ENCODE data around the gene UGT1A5. TPM values are rescaled to one million over a fixed set of nuclear protein-coding genes. Genes with fewer than 3 reads are reported as not detected.

Gene UGT1A5
- total and polyA plus RNA-seq, 2 of the 8 experiments (the other 6 are each of a cell fraction or from before 2014, with no cell fraction given): not detected

DNA sequence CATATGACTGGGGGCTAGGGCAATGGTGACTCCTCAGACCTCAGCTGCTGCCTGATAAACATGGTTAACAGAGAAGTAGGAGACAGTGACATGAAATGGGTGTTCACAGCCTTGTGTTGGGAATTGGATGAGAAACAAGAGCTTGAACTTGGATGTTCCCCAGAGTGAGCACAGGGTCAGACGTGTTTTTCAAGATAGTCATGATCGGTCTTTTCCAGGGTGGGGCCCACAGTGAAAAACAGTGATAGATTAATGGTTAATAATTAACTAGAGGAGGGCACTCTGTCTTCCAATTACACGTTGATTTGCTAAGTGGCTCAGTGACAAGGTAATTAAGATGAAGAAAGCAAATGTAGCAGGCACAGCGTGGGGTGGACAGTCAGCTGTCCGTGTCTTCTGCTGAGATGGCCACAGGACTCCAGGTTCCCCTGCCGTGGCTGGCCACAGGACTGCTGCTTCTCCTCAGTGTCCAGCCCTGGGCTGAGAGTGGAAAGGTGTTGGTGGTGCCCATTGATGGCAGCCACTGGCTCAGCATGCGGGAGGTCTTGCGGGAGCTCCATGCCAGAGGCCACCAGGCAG lies 16.1 kb downstream of the UGT1A5 start, which contains the start of gene UGT1A3:
Gene UGT1A3, plus strand, starts transcription at position 320 of the 579 bp plus-strand sequence. Its CDS starts 85 bp downstream, at position 405.
- Histone ChIP-seq H2BK15ac (ENCODE audit: low read length) (no peak within 1 kb of the TSS), H2BK20ac (ENCODE audit: low read length) (no peak within 1 kb of the TSS), H3K4me2 (ENCODE audit: insufficient read depth in 1 of 2, low read depth in 2 of 2, low read length in 2 of 2) (no peak within 1 kb of the TSS), H3K36me3 (ENCODE audit: control insufficient read depth in 2 of 4, insufficient read depth in 4 of 4, low read length in 3 of 4) (no peaks in the 10 kb centered on the region), H4K5ac (ENCODE audit: insufficient read length, low read depth, low read length) (no peak within 1 kb of the TSS), H3K4me3 (ENCODE audit: extremely low read depth in 1 of 4, insufficient read depth in 2 of 4, low read depth in 3 of 4, low read length in 4 of 4) (no peak within 1 kb of the TSS), H2BK5ac (ENCODE audit: low read depth, low read length) (no peak within 1 kb of the TSS), H2BK120ac (replicated peaks; ENCODE audit: low read depth, low read length) (no peak within 1 kb of the TSS), H3K79me1 (ENCODE audit: low read depth, low read length) (no peaks in the 10 kb centered on the region), H2AK5ac (ENCODE audit: low read depth, low read length) (no peak within 1 kb of the TSS), H3K27ac (ENCODE audit: low read depth, low read length) (no peak within 1 kb of the TSS), H4K8ac (ENCODE audit: extremely low read depth, insufficient read depth, low read length) (no peak within 1 kb of the TSS), H3K79me2 (ENCODE audit: control insufficient read depth in 1 of 2, insufficient read depth in 2 of 2, low read length in 2 of 2) (no peaks in the 10 kb centered on the region), H4K20me1 (replicated peaks in 1 of 2; ENCODE audit: control insufficient read depth in 1 of 2, insufficient read depth in 2 of 2, low read length in 2 of 2) (no peaks in the 10 kb centered on the region), H3K56ac (replicated peaks; ENCODE audit: insufficient read length, low read depth, low read length) (no peak within 1 kb of the TSS), H2AFZ (ENCODE audit: low read length) (no peak within 1 kb of the TSS), H3K14ac (ENCODE audit: insufficient read length) (no peak within 1 kb of the TSS), H2BK12ac (ENCODE audit: low read depth, low read length) (no peak within 1 kb of the TSS), H3K23me2 (ENCODE audit: low read depth, low read length) (no peaks in the 10 kb centered on the region), H3K4ac (replicated peaks; ENCODE audit: insufficient read length, low read depth, low read length) (no peak within 1 kb of the TSS), H3K9ac (replicated peaks in 1 of 4; ENCODE audit: extremely low read depth in 1 of 4, low read depth in 3 of 4, low read length in 3 of 4) (no peak within 1 kb of the TSS), H3K18ac (ENCODE audit: extremely low read depth, low read length) (no peak within 1 kb of the TSS), H3K23ac (ENCODE audit: insufficient read length) (no peak within 1 kb of the TSS), H4K91ac (replicated peaks; ENCODE audit: insufficient read length, low read length) (no peak within 1 kb of the TSS), H3K27me3 (replicated peaks in 1 of 4; ENCODE audit: control insufficient read depth in 3 of 4, extremely low read depth in 1 of 4, insufficient read depth in 3 of 4, low read length in 3 of 4) (no peaks in the 10 kb centered on the region), H3K9me3 (ENCODE audit: insufficient read depth in 2 of 2, low read depth in 1 of 2, low read length in 1 of 2) (peaks cover 3 to 18% of the 10 kb centered on the region in 2 experiments; a peak in 3 of 4 replicates), H3K4me1 (replicated peaks in 1 of 4; ENCODE audit: control insufficient read depth in 3 of 4, insufficient read depth in 4 of 4, low read length in 3 of 4) (no peaks in the 10 kb centered on the region)
- ChIA-PET CTCF (ENCODE audit: partially characterized antibody) (interaction anchor here (1.3 to 1.4 kb wide), 2 partner anchors 8 to 17 kb away, joined by 3 to 4 read pairs; no protein-coding TSS in a partner anchor), POLR2A (ENCODE audit: partially characterized antibody) (no interaction called here)
- no peak for FAIRE-seq
- DNase-seq (ENCODE audit: low read depth in 1 of 2, low spot score in 2 of 2): no peak
- WGBS, 2 experiments (ENCODE audit: extremely low coverage in 1 of 2, insufficient coverage in 1 of 2, insufficient read length in 1 of 2, insufficient replicate concordance in 2 of 2, low coverage in 1 of 2, low lambda C conversion rate in 2 of 2, missing lambda C conversion rate in 1 of 2): 87% methylated on average over 8 of the region's 8 CpGs; no CpG with 5 or more reads in 1 of the 2 experiments
- TF ChIP-seq HDAC6 (IDR thresholded peaks at IDR 0.05; ENCODE audit: low read depth, low read length) (no peak), RXRA (IDR thresholded peaks at IDR 0.05; ENCODE audit: insufficient read depth, low read depth, low read length) (no peak), BACH1 (IDR thresholded peaks at IDR 0.05; ENCODE audit: low read length) (no peak), TCF12 (IDR thresholded peaks at IDR 0.05; ENCODE audit: low read depth, low read length) (no peak), GABPA (IDR thresholded peaks at IDR 0.05; ENCODE audit: borderline replicate concordance, insufficient read depth, low read length) (no peak), PHF8 (conservative IDR thresholded peaks at IDR 0.05; ENCODE audit: low read depth, low read length) (no peak), TBP (IDR thresholded peaks at IDR 0.05; ENCODE audit: low read depth, low read length) (no peak), SP2 (IDR thresholded peaks at IDR 0.05; ENCODE audit: low read length) (no peak), TEAD4 (IDR thresholded peaks at IDR 0.05; ENCODE audit: low read depth, low read length) (no peak), BCL11A (IDR thresholded peaks at IDR 0.05; ENCODE audit: low read depth in 2 of 2, low read length in 2 of 2) (no peak), POLR2A (IDR thresholded peaks at IDR 0.05; ENCODE audit: control extremely low read depth in 1 of 2, low read depth in 2 of 2, low read length in 2 of 2) (no peak), MAX (IDR thresholded peaks at IDR 0.05) (no peak), MAFK (IDR thresholded peaks at IDR 0.05; ENCODE audit: low read depth, low read length) (no peak), SP4 (IDR thresholded peaks at IDR 0.05; ENCODE audit: low read length) (no peak)
- TF ChIP-seq, protein P1, sequence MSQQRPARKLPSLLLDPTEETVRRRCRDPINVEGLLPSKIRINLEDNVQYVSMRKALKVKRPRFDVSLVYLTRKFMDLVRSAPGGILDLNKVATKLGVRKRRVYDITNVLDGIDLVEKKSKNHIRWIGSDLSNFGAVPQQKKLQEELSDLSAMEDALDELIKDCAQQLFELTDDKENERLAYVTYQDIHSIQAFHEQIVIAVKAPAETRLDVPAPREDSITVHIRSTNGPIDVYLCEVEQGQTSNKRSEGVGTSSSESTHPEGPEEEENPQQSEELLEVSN (IDR thresholded peaks at IDR 0.05): no peak

Measured in H1 (cell line).